HEK293T (cell line): ENCODE measurements around the gene FGFBP3.

Source experiments
- CTBP1 ChIP-seq: fragments of 450-650 bp; IDR thresholded peaks from 2 replicates; pipeline ENCODE4 v1.6.1; 2016; ENCODE audit warnings: borderline replicate concordance
- ELF4 ChIP-seq: fragments of 450-650 bp; IDR thresholded peaks from 2 replicates; pipeline ENCODE4 v1.6.1; 2017; ENCODE audit warnings: antibody characterized with exemption
- FOXA1 ChIP-seq: fragments of 450-650 bp; IDR thresholded peaks from 2 replicates; pipeline ENCODE4 v1.6.1; 2016; ENCODE audit warnings: mild to moderate bottlenecking
- FOXM1 ChIP-seq: fragments of 450-650 bp; IDR thresholded peaks from 2 replicates; pipeline ENCODE4 v1.6.1; 2017; ENCODE audit warnings: mild to moderate bottlenecking, borderline replicate concordance
- LEF1 ChIP-seq: fragments of 450-650 bp; IDR thresholded peaks from 2 replicates; pipeline ENCODE4 v1.6.1; 2017; ENCODE audit warnings: mild to moderate bottlenecking, borderline replicate concordance
- SP1 ChIP-seq: fragments of 450-650 bp; IDR thresholded peaks from 2 replicates; pipeline ENCODE4 v1.6.1; 2017
- SUZ12 ChIP-seq: fragments of 450-650 bp; IDR thresholded peaks from 2 replicates; pipeline ENCODE4 v1.6.1; 2016; ENCODE audit warnings: mild to moderate bottlenecking
- TARDBP ChIP-seq: fragments of 450-650 bp; IDR thresholded peaks from 2 replicates; pipeline ENCODE4 v1.6.1; 2016

DNA sequence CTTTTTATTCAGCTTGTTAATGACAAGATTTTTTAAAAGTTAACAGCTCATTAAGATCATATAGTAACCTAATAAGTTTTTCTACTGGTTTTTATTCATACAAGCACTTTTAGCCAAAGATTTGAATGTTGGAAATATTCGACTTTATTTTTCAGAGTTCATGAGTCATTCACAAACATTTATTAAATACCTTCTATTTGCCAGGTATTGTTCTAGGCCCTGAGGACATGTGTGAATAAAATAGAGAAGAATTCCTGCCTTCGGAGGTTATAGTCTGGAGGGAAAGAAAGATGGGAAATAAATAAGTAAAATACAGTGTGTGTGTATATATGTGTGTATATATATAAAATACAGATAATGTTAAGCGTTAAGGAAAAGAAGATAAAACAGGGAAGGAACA is 45.8 kb upstream of the FGFBP3 start:
- no peak for TF ChIP-seq FOXM1
- no peak for TF ChIP-seq SP1
- TF ChIP-seq ELF4: no peak
- TF ChIP-seq FOXA1: no peak
- no peak for TF ChIP-seq CTBP1
- no peak for TF ChIP-seq LEF1
- no peak for TF ChIP-seq SUZ12
- TF ChIP-seq TARDBP: no peak
